Small intestine (tissue), 7 donors: ENCODE data around the gene PAPPA2. TPM values are rescaled to one million over a fixed set of nuclear protein-coding genes. Genes with fewer than 3 reads are reported as not detected.
A peak's percentile ranks its signal among the peaks of the same experiment; 100 is the strongest.

Experiments
- DNase-seq, 2 donors: peaks; one replicate each; pipeline versions ENCODE4 v3.0.0 to v3.0.0-alpha.2; 2013
- FAIRE-seq: peaks from 2 replicates; lab custom pipeline; 2012; peaks lifted over from hg19 to GRCh38; lab: Jason Lieb, UNC
- H3K27ac ChIP-seq, 3 donors: one replicate each; pipeline ENCODE4 v1.5.1; 2013; ENCODE audit warnings: low read length in 2 of 3, mild to moderate bottlenecking in 2 of 3, control low read depth in 1 of 3, inconsistent platforms in 1 of 3, low read depth in 1 of 3, moderate library complexity in 1 of 3
- H3K27me3 ChIP-seq, 3 donors: one replicate each; pipeline ENCODE4 v1.6.1; 2013; ENCODE audit warnings: low read length in 3 of 3, inconsistent platforms in 1 of 3; ENCODE audit not compliant: control insufficient read depth in 3 of 3, insufficient read depth in 3 of 3
- H3K36me3 ChIP-seq, 3 donors: one replicate each; pipeline ENCODE4 v1.6.1; 2013; ENCODE audit warnings: low read length in 3 of 3, inconsistent platforms in 1 of 3, low read depth in 1 of 3, mild to moderate bottlenecking in 1 of 3, moderate library complexity in 1 of 3; ENCODE audit not compliant: control insufficient read depth in 3 of 3, insufficient read depth in 2 of 3
- H3K4me1 ChIP-seq, 3 donors: one replicate each; pipeline ENCODE4 v1.6.1; 2013; ENCODE audit warnings: low read length in 2 of 3, inconsistent platforms in 1 of 3, low read depth in 1 of 3, mild to moderate bottlenecking in 1 of 3, moderate library complexity in 1 of 3; ENCODE audit not compliant: control insufficient read depth in 3 of 3, insufficient read depth in 2 of 3
- H3K4me3 ChIP-seq, 3 donors: one replicate each; pipeline ENCODE4 v1.5.1; 2013; ENCODE audit warnings: low read length in 3 of 3, control low read depth in 1 of 3, inconsistent platforms in 1 of 3, low read depth in 1 of 3, mild to moderate bottlenecking in 1 of 3, moderate library complexity in 1 of 3
- H3K9me3 ChIP-seq, 2 donors: one replicate each; pipeline ENCODE4 v1.6.1; 2013; ENCODE audit warnings: low read depth in 1 of 2, low read length in 1 of 2; ENCODE audit not compliant: control insufficient read depth in 2 of 2, insufficient read depth in 1 of 2
- WGBS, 3 donors: extraction: QIAGEN DNeasy Blood & Tissue Kit; methylation state at CpG; one replicate each; pipeline ENCODE4 v1.1.7; 2013; 5-methylcytosine and 5-hydroxymethylcytosine counted together
- polyA plus RNA-seq, 4 donors: library from polyadenylated mRNA; stranded (reverse) in 3 of 4; unstranded in 1 of 4; fragments of 200-250 nt in 3 of 4; fragments of 120-200 nt in 1 of 4; gene quantifications; one replicate each; pipeline versions ENCODE4 v1.2.1 to v1.2.3, GENCODE V29; 2013
- donor health status: healthy with polysubstance abuse.
- donor health status: control.
- donor health status: control.
- donor health status: Bipolar disorder and iron deficiency.
- donor health status: healthy.

Gene PAPPA2
- polyA plus RNA-seq, 4 donors, result 0.03 to 0.12 TPM; not detected in 2

DNA sequence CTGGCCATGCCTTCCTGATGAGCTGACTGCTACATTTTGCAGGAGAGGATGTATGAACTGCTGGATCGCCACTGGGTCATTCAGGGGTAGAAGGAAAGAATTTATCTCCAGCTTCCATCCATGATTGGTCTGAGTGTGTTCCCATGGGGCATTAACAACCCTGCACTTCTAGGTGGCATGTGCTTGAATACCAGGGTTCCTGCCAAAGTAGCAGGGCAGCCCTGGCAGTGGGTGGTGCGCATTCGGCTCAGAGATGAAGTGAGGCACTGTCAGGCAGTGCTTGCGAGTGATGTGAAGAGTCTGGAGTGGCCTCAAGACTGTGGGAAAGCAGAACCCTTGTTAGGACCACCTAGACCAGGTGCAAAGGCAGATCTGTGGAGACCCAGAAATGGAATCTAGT, 406.6 kb downstream of the PAPPA2 start:
- WGBS, 3 donors, result 86 to 92% (median 87%) methylated on average over 4 of the region's 4 CpGs

GRCh38 chr1:176876966-176877515, 414.1 kb downstream of the PAPPA2 start:
- WGBS, 3 donors, result 71 to 79% (median 74%) methylated on average over 4 of the region's 4 CpGs
- no peak for FAIRE-seq
- Histone ChIP-seq H3K27me3 (no peaks in the 10 kb centered on the region), H3K9me3 (no peaks in the 10 kb centered on the region), H3K4me3 (no peak overlapping the region), H3K4me1 (no peaks in the 10 kb centered on the region), H3K27ac (no peak overlapping the region), H3K36me3 (no peaks in the 10 kb centered on the region)
- DNase-seq, result no peak

More for the DNA sequence above, 406.6 kb downstream of the PAPPA2 start:
- FAIRE-seq (no peak), DNase-seq (no peak)
- Histone ChIP-seq H3K36me3 (no peaks in the 10 kb centered on the region), H3K27ac (no peak overlapping the region), H3K4me1 (no peaks in the 10 kb centered on the region), H3K27me3 (no peaks in the 10 kb centered on the region), H3K9me3 (no peaks in the 10 kb centered on the region), H3K4me3 (no peak overlapping the region)

GRCh38 chr1:176877557-176877956, 414.6 kb downstream of the PAPPA2 start:
- FAIRE-seq (no peak), DNase-seq (no peak)
- Histone ChIP-seq H3K9me3 (no peaks in the 10 kb centered on the region), H3K36me3 (no peaks in the 10 kb centered on the region), H3K4me1 (no peaks in the 10 kb centered on the region), H3K27ac (no peak overlapping the region), H3K27me3 (no peaks in the 10 kb centered on the region), H3K4me3 (no peak overlapping the region)
- 44 to 81% (median 55%) methylated on average over 3 of the region's 3 CpGs for WGBS, 3 donors

DNA sequence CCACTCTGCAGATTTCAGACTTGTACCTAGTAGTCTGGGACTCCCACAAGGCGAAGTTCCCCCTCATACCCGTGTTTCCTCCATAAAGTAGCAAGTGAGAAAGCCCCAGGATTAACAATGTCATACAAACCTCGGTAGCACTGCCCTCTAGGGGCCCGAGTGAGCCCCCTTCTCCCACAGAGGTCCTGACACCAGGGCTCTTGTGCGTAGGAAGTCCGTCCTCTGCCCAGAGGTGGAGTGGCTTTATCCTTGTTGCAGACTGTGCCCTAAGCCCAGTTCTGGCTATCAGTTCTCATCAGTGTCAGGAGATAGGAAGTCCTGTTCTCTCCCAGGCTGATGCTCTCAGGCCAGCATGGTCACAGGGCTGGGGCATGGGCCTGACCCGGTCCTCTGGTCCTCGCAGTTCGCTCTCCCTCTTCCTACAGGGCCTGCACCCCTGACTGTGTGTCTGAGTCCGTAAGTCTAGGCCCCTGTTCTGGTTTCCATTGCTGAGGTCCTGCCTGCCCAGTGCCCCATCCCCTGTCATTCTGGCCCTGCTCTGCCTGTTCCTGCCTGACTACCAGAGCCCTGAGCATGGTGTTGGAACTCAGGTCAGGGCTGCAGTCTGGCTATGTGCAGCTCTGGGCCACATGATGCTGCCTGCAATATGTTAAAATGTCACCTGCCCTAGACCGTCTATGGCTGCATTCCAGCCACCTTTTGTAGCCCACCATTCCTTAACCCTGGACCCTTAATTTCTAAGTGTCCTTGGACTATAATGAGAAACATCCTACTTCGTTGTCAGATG, 416.0 kb downstream of the PAPPA2 start:
- no peak for DNase-seq
- no peaks in the 10 kb centered on the region for H3K9me3 ChIP-seq
- no peaks in the 10 kb centered on the region for H3K4me1 ChIP-seq
- FAIRE-seq, result no peak
- no peak overlapping the region for H3K27ac ChIP-seq
- no peak overlapping the region for H3K4me3 ChIP-seq
- no peaks in the 10 kb centered on the region for H3K36me3 ChIP-seq
- WGBS, 3 donors, result 66 to 75% (median 67%) methylated on average over 12 of the region's 12 CpGs
- H3K27me3 ChIP-seq, result no peaks in the 10 kb centered on the region

DNA sequence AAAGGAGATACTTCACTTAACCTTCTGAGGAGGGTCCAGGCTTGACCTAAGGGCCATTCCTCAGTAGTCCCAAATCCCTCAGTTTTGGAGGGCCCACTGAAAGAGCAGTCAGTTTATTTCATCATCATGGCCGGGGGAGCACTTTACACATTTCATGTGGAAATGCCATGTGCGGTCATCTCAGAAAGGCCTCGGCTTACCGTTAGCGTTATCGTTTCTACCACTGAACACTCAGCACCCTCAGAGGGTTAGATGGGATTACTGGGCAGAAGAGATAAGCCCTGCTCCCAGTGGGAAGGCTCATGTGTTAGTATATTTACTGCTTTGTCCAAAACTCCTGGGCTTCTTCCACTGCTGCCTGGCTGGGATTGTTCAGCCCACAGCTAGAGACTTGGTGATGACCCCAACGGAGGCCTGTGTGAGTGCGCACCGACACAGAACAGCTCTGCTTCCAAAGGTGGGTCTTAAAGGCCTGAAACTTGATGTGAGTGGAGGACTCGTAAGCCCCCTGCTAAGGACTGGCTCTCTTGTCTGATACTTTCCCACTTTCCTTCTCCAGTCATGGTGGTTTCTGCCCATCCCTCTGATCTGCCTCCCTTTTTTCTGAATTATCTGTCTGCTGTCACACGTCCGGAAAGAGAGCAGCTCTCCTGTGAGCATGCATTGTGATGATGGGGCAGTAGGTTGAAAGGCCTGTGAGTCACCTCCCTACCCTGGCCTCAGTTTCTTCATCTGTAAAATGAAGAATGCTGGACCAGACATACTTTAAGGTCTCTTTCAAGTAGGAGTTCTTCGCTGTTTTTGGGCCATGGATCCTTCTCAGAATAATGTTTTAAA, 417.0 kb downstream of the PAPPA2 start:
- no peak overlapping the region for H3K4me3 ChIP-seq
- no peak overlapping the region for H3K27ac ChIP-seq
- WGBS, 3 donors, result 88 to 95% (median 91%) methylated on average over 13 of the region's 13 CpGs
- no peaks in the 10 kb centered on the region for H3K27me3 ChIP-seq
- H3K36me3 ChIP-seq, result no peaks in the 10 kb centered on the region
- H3K9me3 ChIP-seq, result no peaks in the 10 kb centered on the region
- H3K4me1 ChIP-seq, result no peaks in the 10 kb centered on the region
- FAIRE-seq, result no peak
- no peak for DNase-seq

- FAIRE-seq (no peak), DNase-seq (peak; percentile 65 to 77)
- Histone ChIP-seq H3K36me3 (no peaks in the 10 kb centered on the region), H3K27me3 (no peaks in the 10 kb centered on the region), H3K27ac (no peak overlapping the region), H3K9me3 (no peaks in the 10 kb centered on the region), H3K4me1 (no peaks in the 10 kb centered on the region), H3K4me3 (no peak overlapping the region)
- WGBS, 3 donors, result 11 to 16% (median 15%) methylated on average over 9 of the region's 9 CpGs
These were observed 418.1 kb downstream of the PAPPA2 start for GRCh38 chr1:176880955-176881595.

DNA sequence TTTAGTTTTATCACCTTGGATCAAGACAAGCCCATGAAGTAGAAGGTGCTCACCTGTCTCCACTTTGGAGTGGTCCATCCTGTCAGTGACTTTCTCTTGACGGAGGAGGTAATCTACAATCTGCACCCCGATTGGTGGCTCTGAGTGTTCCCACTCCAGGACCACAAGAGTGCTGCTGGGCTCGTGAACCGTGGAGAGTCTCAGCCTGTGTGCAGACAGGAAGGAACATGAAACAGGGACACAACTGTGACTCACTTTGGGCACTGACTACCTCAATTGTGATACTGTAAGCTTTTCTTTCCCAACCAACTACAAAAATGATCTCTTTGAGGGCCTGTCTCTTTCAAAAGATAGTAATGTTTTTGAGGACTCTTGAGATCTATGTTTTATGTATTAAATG, 421.3 kb downstream of the PAPPA2 start:
- no peaks in the 10 kb centered on the region for H3K36me3 ChIP-seq
- H3K27ac ChIP-seq, result no peak overlapping the region
- H3K27me3 ChIP-seq, result peaks cover 0 to 2% (median 0%) of the 10 kb centered on the region in 3 donors
- no peak for DNase-seq
- no peaks in the 10 kb centered on the region for H3K4me1 ChIP-seq
- no peak for FAIRE-seq
- no peak overlapping the region for H3K4me3 ChIP-seq
- WGBS, 3 donors, result 71 to 78% (median 73%) methylated on average over 4 of the region's 4 CpGs
- H3K9me3 ChIP-seq, result no peaks in the 10 kb centered on the region

DNA sequence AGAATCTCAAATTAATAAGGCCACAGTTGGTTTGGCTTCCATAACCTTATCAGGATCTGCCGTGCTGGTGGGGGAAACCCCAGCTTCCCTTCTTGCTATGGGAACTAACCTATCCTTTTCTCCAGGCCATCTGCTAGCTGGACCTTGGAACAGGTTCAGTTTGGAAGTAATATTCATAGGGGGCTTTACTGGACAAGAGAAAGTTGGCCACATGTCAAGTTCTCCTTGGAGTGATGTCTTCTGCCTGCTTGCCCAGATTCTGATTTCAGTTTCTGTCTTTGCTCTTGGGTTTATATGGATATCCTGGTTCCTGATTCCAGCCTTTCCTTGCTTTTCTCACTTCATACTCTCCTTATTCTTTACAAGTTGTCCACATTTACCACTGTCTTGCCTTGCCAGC, 421.9 kb downstream of the PAPPA2 start:
- FAIRE-seq (no peak), DNase-seq (no peak)
- Histone ChIP-seq H3K4me3 (no peak overlapping the region), H3K27me3 (peaks cover 0 to 2% (median 0%) of the 10 kb centered on the region in 3 donors), H3K4me1 (no peaks in the 10 kb centered on the region), H3K36me3 (no peaks in the 10 kb centered on the region), H3K27ac (no peak overlapping the region), H3K9me3 (no peaks in the 10 kb centered on the region)
- WGBS, 3 donors, result 44 to 63% (median 61%) methylated on average over 1 of the region's 1 CpG
